ENCODE results near the gene TMX1.
"Not testable (repeated sequence)": the region's sequence is repeated elsewhere in the genome, so short reads cannot be mapped to it uniquely, and the experiment has no call there.

The TMX1 gene, protein sequence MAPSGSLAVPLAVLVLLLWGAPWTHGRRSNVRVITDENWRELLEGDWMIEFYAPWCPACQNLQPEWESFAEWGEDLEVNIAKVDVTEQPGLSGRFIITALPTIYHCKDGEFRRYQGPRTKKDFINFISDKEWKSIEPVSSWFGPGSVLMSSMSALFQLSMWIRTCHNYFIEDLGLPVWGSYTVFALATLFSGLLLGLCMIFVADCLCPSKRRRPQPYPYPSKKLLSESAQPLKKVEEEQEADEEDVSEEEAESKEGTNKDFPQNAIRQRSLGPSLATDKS

DNA sequence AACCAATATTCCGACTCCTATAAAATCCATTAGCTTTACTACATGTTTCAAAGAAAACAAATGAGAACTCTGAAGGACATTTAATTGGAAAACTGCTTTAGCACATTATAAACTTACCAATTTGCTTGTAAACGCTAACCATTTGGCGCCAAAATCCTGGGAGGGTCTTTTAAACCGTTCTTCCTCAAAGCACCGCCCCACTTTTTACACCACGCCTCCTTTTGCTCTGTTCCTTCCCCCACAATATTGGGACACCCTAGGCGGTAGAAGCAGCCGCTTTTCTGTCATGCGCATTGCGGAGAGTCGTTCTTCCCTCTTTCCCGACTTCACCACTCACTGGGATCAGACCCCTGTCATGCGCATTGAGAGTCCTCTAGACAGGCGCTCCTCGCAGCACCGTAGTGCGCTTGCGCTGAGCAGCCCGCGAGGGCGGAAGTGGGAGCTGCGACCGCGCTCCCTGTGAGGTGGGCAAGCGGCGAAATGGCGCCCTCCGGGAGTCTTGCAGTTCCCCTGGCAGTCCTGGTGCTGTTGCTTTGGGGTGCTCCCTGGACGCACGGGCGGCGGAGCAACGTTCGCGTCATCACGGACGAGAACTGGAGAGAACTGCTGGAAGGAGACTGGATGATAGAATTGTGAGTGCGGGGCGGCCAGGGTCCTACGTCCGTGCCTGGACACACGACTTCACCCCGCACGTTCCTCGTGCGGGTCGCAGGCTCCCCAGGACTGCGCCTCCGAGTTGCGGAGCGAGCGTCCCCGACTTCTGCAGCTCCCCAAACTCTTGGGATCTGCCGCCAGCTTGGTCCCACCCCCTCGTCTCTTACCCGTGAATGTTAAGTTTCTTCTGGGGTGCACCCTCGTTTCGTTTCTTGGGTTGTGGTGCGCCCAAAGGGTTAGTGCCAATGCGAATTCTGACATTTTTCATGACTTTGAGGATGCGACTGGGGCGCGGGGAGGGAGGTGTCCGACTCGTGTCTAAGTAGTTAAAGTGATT is at the start of gene TMX1:
Gene TMX1, plus strand, starts transcription at position 435 of the 991 bp plus-strand sequence. Its CDS starts 46 bp downstream, at position 481.
- DNase-seq, result peak; percentile 93

DNA sequence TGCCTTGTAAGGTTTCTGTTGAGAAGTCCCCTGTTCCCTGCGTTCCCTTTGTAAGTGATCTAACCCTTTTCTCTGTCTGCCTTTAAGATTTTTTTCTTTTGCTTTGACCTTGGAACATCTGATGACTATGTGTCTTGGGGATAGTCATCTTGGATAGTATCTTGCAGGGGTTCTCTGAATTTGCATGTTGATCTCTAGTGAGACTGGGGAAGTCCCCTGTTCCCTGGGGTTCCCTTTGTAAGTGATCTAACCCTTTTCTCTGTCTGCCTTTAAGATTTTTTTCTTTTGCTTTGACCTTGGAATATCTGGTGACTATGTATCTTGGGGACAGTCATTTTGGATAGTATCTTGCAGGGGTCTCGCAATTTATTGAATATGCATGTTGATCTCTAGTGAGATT is 38.2 kb upstream of the TMX1 start:
- no peak for DNase-seq

DNA sequence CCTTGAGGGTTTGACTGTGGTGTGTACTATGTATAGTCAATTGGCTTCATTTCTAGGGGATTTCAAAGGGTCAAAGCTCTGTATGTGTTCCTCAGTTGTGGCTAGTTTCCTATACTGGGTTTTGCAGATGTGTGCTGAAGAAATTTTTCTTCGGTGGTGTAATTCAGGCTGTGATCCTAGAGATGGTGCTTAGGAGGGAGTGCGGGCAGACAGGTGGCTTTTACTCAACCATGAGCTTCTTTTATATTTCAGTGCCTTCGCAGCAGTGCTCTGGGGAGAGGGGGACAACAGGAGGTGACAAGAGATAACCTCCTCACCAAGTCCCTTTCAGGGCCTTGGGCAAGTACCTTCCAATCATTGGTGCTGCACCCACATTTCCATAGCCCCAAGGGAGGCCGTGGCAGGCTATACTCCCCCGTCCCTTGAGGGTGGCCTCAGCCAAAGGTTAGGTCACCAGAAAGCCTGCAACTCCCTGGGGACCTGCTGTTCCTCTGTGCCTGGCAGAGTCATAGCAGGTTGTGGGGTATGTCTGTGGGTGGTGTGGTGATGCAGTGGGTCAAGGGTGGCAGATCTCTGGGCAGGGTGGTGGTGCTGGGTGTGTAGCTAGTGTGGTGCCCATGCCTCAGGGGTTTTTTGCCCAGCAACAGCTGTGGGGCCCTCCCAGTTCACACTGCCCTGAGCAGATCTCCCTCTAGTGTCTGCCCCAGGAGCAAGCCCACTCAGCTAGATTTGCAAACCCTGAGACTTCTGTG is 37.0 kb upstream of the TMX1 start:
- no peak for DNase-seq

DNA sequence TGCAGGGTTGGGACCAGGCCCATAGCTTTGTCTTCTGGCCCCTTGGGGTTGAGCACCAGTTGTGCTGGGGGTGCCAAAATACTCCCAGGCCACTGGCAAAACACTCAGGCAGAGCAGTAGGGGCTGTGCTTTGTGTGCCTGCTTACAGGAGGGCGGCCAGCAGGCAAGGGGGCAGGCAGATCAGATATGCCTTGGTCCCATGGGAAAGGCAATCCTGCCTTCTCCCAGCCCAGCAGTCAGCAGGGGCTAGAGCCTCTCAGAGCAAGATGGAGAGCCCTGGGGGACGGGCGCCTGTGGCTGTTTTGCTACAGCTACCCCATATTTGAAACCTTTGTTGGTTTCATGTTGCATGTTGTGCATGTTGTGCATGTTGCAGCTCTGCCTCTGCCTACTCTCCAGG is 36.2 kb upstream of the TMX1 start:
- no peak for DNase-seq

DNA sequence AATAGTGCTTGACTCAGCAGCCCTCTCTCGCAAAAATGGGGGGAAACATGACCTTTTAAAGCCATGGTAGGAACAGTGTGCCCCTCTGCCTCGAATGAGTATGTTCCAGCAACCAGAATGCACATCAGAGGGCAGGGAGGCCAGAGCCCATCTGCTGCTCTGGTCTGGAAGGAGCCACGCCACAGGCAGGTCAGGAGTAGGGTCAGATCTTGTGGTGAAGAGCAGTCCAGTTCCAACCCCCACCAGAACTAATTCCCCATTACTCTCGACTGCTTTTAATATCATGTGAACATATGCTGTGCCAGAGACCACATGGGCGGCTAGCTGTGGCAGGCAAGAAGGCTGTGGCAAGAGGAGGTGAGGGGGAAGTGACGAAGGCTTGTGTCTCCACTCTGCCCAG is 34.6 kb upstream of the TMX1 start:
- DNase-seq, result no peak

DNA sequence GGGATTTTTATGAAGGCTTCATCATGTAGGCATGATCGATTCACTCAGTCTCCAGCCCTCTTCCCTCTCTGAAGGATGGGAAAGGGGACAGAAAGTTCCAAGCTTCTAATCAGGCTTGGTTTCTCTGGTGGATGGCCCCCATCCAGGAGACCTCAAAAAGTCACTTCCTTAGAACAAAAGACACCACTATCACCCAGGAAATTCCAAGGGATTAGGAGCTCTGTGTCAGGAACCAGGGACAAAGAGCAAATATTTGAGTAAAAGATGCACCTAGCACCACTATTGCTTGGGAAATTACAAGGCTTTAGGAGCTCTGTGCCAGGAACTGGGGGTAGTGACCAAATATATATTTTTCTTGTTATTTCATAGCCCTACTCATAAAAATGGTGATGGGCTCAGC is 33.6 kb upstream of the TMX1 start:
- no peak for DNase-seq

DNA sequence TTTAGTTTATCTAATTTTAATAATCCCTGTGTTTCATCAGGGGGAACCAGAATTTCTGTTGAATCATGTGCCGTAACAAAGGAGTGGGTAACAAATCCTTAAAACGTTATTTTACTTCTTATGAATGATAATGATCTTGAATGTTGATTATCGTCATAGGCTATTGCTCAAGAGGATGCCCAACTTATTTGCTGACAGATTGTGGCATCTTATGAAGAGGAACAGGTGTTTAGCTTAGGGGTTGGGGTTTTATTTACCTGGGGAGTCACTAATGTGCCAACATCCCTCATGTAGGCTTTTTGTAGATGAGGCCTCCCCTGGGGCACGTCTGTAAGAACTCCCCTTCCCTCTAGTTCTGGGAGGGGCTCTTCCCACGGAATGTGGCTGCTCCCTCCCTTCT is 32.4 kb upstream of the TMX1 start:
- DNase-seq, result no peak

DNA sequence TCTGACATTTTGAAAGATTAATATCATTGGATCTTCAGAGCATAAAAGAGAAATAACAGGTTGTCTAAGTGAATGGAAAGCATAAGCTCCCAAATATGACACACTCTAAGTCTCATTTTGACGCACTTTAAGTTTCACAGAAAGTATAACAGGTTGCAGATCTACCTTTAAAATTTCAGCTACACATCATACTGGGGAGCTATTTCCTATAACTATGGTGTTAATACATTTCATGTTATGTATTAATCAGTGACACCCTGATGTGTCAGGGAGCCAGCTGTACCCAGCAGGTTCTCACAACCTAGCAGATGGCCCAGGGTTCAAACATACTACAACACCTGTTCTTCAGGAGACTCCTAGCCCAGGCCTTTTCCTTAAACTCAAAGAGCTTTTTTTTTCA is 31.1 kb upstream of the TMX1 start:
- DNase-seq, result no peak

DNA sequence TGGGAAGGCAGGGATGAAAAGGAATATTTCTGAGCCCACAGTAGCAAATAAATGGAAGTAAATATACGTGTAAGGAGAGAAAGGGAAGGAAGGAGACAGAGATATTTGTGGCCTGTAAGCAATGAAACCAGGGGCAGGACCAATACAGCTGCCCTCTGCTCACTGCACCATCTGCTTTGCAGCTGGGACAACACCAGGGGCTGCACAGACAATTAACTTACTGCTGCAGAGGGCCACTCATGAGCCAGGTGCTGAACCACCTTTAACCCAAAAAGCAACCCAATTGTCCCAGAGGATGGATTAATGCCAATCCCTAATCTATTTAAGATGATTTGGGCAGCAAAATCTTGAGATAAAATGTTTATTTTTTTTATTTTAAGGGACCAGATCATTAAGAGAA is 30.6 kb upstream of the TMX1 start:
- no peak for DNase-seq

DNA sequence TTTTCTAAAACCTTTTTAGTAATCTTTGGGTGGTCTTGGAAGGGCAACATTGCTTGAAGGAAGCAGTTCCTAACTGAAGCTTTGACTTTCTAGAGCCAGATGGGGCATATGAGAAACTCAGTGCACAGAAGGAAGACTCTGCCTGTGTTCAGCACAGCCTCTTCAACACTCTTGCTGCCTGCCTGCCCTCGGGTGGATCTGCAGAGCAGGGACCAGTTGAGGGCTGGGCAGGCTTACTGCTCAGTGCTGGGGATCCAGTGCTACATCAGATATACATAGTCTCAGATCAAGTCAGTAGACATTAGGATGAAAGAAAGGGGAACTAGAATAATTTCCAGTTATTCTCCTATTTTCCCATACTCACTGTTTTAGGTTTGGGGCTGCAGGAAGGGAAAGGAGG is 29.5 kb upstream of the TMX1 start:
- DNase-seq, result no peak

DNA sequence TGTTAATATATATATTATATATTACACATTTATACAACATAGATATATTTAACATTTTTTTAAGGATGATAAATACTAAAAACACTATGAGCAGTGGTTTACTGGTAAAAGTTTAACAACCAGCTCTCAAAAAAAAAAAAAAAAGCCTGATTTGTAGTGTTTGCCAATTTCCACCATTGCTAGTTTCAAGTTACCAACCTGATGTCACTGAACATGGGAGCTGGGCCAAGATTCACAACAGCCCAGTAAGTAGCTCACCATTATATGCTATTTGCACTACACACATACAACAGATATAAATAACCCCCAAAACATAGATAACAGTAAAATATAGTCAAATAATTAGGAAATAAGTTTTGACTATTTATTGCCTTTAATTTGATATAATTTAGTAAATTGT is 28.9 kb upstream of the TMX1 start:
- no peak for DNase-seq

DNA sequence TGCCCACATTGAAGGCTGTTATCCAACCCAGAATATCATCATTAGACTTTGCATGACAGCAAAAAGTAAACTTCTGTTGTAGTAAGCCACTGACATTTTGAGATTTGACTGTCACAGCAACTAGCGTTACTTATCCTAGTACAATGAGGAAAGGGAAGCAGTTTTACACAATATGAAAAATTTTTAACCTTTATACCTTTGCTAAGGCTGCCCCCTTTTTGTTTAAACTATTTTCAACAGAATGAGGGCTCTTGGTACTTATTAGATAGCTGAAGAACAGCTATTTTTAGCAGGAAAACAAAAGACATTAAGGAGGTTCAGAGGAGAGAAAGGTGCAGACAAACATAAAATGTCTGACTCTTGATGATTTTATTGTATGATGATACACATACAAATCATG is 23.4 kb upstream of the TMX1 start:
- DNase-seq, result no peak

DNA sequence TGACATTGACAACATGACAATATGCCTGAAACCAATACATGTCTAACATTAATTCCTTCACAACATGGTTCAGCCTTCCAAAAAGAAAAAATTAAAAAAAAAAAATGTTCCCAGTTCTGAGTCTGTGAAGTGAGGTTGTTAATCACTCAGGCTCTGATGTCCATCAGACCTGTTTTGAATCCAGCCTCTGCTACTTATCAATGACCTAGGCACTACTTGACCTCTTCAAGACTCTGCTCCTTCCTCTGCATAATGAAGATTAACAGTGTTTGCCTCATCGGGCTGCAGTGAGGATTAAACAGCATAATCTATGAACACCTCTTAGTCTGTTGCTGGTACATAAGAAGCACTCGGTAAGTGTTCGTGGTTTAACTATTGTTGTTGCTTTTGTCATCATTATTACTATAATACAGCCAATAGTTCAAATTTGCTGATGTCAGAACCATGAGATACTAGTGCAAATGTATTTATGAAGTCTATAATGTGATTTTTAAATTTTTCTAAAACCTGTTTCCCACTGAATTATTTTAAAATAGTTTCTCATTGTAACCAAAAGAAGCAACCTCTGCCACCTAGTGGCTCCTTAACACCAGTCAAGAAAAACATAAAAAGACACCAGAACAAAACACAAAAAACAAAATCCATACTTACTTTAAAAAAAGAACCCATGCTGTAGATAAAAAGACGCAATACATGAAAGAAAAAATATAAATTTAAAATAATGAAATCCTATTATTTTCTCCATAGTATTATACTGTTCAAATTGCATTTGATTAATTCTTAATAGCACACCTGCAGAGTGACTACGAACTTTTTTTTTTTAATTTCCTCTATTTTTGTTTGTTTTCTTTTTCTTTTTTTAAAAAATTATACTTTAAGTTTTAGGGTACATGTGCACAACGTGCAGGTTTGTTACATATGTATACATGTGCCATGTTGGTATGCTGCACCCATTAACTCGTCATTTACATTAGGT is 20.3 kb upstream of the TMX1 start:
- no peak for DNase-seq

DNA sequence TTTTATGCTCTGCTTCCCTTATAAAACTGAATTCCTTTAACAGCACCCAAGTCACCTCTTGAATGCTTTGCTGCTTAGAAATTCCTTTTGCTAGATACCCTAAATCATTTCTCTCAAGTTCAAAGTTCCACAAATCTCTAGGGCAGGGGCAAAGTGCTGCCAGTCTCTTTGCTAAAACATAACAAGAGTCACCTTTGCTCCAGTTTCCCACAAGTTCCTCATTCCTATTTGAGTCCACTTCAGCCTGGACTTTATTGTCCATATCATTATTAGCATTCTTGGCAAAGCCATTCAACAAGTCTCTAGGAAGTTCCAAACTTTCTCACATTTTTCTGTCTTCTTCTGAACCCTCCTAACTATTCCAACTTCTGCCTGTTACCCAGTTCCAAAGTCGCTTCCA is 16.6 kb upstream of the TMX1 start:
- not testable (repeated sequence) for DNase-seq

DNA sequence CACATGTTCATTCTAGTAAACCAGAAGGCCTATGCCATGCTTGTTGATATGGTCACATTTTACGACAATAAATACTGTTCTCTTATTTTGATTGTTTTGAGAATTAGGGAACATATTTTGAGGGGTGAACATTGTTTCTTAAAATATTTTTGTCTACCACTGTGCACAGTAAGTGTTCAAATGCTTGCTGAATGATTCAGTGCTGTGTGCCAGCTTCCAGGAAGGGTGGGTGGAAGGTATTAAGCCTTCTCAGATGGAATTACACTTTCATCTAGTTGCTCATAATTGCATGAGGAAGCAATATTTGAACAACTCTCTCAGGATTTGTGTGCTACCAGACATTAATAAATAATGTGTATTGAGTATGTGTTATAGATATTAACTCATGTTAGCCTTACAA is 15.5 kb upstream of the TMX1 start:
- no peak for DNase-seq

DNA sequence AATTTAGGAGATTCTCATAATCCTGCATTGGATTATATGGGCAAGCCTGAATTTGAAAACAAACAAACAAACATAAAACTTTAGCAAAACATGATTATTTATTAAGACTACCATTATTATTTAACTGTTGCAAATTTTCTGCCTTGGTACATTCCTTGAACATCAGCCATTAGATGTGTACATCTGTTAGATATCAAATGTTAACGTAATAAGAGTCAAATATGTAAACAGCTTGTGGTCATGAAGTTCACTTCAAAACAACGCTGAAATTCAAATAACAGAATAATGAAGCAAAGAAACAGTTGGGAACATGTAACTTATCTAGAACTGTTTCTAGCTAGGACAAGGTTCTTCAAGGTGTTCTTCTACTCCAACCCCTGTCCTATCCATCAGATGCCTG is 14.3 kb upstream of the TMX1 start:
- DNase-seq, result no peak

DNA sequence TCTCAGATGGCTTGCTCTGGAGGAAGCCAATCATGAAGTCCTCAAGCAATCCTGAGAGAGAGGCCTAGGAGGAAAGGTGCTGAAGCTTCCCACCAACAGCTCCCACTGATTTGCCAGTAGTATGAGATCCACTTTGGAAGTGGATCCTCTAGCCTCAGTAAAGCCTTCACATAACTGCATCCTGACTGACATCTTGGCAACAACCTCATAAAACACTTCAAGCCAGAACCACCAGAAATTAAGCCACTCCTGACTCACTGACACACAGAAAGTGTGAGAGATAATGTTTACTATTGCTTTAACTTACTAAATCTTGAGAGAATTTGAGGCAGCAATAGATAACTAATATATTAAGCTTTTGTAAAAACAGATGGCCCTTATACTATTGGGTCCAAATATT is 11.7 kb upstream of the TMX1 start:
- no peak for DNase-seq

DNA sequence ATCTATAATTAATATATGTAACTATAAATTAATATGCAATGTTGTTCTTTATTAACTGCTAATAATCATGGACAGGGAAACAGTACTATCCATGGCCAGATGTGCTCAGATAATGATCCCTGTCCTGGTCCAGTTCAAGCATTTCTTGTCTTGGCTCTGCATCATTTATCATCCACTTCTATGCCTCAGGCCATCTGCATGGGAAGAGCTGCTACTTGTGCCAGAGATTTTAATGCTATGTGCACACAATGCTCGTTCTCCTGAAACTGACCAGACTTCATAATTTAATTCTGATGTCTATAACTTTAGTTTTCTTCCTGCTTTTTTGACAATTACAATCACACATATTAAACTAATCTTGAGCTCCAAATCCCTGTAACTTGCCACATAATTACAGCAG is 11.2 kb upstream of the TMX1 start:
- no peak for DNase-seq

DNA sequence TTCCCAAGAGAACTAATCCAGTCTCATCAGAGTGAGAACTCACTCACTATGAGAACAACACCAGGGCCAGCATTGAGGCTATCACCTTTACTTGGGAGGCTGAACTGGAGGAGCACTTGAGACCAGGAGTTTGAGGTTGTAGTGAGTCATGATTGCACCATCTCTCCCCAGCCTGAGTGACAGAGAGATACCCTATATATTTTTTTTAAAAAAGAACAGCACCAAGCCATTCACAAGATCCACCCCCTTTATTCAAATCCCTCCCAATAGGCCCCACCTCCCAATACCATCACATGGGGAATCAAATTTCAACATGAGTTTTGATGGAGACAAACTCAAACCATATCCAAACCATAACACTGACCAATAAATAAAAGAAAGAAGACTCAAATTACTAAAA is 3.7 kb upstream of the TMX1 start:
- no peak for DNase-seq

DNA sequence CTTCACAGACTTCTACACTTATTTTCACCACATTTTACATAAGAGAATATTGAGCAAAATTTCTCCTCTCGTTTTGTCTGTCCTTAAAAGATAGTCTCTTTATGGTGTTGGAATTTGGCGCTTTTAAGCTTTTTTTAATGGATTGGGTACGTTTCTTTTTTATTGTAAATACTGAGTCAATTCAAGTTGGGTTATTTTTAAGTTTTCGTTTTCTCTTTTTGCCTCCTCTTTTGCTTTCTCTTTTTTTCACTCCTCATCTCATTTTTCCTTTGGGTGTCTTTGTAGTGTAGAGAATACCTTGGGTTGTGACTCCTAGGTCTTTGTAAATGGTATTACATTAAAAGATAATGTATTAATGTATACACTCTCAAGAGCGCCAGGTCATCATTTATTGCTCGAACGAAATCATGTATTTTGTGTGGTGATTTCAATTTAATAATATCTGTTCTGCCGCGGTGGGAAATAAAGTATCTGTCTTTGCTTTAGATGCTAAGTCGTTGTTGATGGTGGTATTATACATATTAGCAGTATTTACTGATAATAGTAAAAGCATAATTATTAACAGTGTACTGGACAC is 845 bp downstream of the TMX1 start:
- DNase-seq, result no peak

DNA sequence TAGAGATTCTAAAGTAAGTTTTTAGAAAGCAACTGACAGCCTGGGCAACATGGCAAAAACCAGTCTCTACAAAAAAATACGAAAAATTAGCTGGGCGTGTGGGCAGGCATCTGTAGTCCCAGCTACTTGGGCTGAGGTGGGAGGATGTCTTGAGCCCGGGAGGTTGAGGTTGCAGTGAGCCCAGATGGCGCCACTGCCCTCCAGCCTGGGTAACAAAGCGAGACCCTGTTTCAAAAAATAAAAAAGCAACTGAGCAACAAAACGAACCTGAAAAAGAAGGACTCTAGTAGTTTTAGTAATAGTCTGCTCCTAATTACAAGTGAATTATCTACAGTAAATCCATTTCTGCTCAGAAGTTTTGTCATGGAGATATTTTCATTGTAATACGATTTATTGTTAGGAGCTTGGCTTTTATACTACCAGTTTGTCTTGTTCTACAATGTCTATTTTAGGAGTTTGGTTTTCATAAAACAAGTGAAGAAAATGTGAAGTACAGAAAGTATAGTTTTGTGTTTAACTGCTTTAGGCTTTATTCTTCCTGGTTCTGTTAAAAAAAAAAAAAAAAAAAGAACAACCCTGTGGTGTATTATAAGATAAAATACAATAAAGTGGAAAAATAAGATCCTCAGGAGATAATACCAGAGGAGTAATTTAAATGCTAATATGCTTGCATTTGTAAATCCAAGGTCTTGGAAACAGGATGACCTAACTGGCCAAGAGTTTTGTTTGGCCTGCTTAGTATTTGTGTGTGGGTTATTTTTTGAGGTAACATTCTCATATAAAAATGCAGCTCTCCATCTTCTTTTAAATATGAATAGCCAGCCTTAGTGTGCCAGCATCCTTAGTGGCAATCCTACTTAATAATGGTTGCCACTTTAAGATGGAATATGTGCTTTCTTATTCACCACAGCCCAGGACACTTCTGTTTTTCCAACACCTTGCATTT is 2.8 kb downstream of the TMX1 start:
- DNase-seq, result no peak

Data from activated CD8-positive, alpha-beta memory T cell treated with anti-CD3 and anti-CD28 coated beads, Interleukin-2, amount 50 U/mL, for 48 hours (primary cell).